PC-3 (cell line): ENCODE measurements around the gene HMX3. TPM values are rescaled to one million over a fixed set of nuclear protein-coding genes. Genes with fewer than 3 reads are reported as not detected.

Source experiments
- ATAC-seq: fragments of 200-7000 bp; cut with Tn5 transposase; 2 replicates; pipeline ENCODE4 v1.9.1; 2020; ENCODE audit warnings: mild to moderate bottlenecking, moderate library complexity
- BruUV-seq: library from RNA; stranded (reverse); fragments of 400-500 nt; replicated peaks from 2 replicates; lab custom pipeline; 2021; lab: Mats Ljungman, UMichigan
- CTCF ChIA-PET: fragments of 300-600 bp; sonication (Branson Sonifier 250); formaldehyde crosslinking; loops from one replicate; lab custom pipeline; 2022; ENCODE audit warnings: antibody characterized with exemption; lab: Charles Lee
- POLR2A ChIA-PET: fragments of 300-600 bp; sonication (Branson Sonifier 250); formaldehyde crosslinking; loops from one replicate; lab custom pipeline; 2022; ENCODE audit warnings: antibody characterized with exemption; ENCODE audit not compliant: unreplicated experiment; lab: Charles Lee
- DNase-seq: peaks from one replicate; pipeline ENCODE4 v3.0.0-alpha.2; 2015
- H2AFZ ChIP-seq: fragments of 300-600 bp; sonication (generic); 2 replicates; pipeline ENCODE4 v1.6.0; 2016; ENCODE audit warnings: antibody characterized with exemption, low read length
- H3F3A ChIP-seq: fragments of 300-600 bp; sonication (generic); one replicate; pipeline ENCODE4 v1.6.0; 2017; ENCODE audit warnings: antibody characterized with exemption, low read length, control low read depth, mild to moderate bottlenecking; ENCODE audit not compliant: unreplicated experiment
- H3K27ac ChIP-seq: fragments of 300-600 bp; sonication (generic); 2 replicates; pipeline ENCODE4 v1.5.1; 2016; ENCODE audit warnings: mild to moderate bottlenecking, low read length
- H3K27me3 ChIP-seq: fragments of 300-600 bp; sonication (generic); 2 replicates; pipeline ENCODE4 v1.6.1; 2016; ENCODE audit warnings: low read length, mixed read lengths
- H3K36me3 ChIP-seq: fragments of 300-600 bp; sonication (generic); 2 replicates; pipeline ENCODE4 v1.6.1; 2016; ENCODE audit warnings: low read depth, mixed run types, low read length, mixed read lengths
- H3K4me1 ChIP-seq: fragments of 300-600 bp; sonication (generic); 2 replicates; pipeline ENCODE4 v1.5.1; 2016; ENCODE audit warnings: low read length; ENCODE audit not compliant: insufficient read depth
- H3K4me2 ChIP-seq: fragments of 300-600 bp; sonication (generic); 2 replicates; pipeline ENCODE4 v1.6.0; 2016; ENCODE audit warnings: low read length
- H3K4me3 ChIP-seq: fragments of 300-600 bp; sonication (generic); 2 replicates; pipeline ENCODE4 v1.5.1; 2016; ENCODE audit warnings: mild to moderate bottlenecking, low read length, mixed read lengths
- H3K79me2 ChIP-seq: fragments of 300-600 bp; sonication (generic); 2 replicates; pipeline ENCODE4 v1.6.1; 2017; ENCODE audit warnings: low read length, mixed read lengths
- H3K9ac ChIP-seq: fragments of 300-600 bp; sonication (generic); 2 replicates; pipeline ENCODE4 v1.6.0; 2016; ENCODE audit warnings: mild to moderate bottlenecking, low read length
- H3K9me2 ChIP-seq: fragments of 300-600 bp; sonication (generic); replicated peaks from 2 replicates; pipeline ENCODE4 v1.6.1; 2016; ENCODE audit warnings: mixed run types, low read length, mixed read lengths
- H3K9me3 ChIP-seq: fragments of 300-600 bp; sonication (generic); 2 replicates; pipeline ENCODE4 v1.6.1; 2016; ENCODE audit warnings: low read length, mixed read lengths
- H4K20me1 ChIP-seq: fragments of 300-600 bp; sonication (generic); 2 replicates; pipeline ENCODE4 v1.6.1; 2016; ENCODE audit warnings: low read length, mixed read lengths
- EZH2 ChIP-seq: fragments of 300-600 bp; sonication (generic); IDR thresholded peaks from one replicate; pipeline ENCODE4 v1.6.1; 2017; ENCODE audit warnings: antibody characterized with exemption, mild to moderate bottlenecking, low read length; ENCODE audit not compliant: unreplicated experiment
- EZH2phosphoT487 ChIP-seq: fragments of 300-600 bp; sonication (generic); IDR thresholded peaks from 2 replicates; pipeline ENCODE4 v1.6.1; 2018; ENCODE audit warnings: mild to moderate bottlenecking, antibody characterized with exemption, low read length, borderline replicate concordance
- intact Hi-C: fragments of 100-400 bp; cut with micrococcal nuclease; formaldehyde crosslinking; loops from 2 replicates; pipeline ENCODE4 v1.9.0; 2023
- total RNA-seq: library from RNA; depleted of rRNA; stranded (reverse); fragments of >200 nt; gene quantifications from 2 replicates; pipeline ENCODE4 v1.2.3, GENCODE V29; 2014
- TF ChIP-seq, protein P1 (sequence below): fragments of 300-600 bp; sonication (generic); conservative IDR thresholded peaks from 2 replicates; pipeline ENCODE4 v1.5.1; 2017; ENCODE audit warnings: antibody characterized with exemption, low read depth, mild to moderate bottlenecking, low read length

Gene HMX3
- total RNA-seq, 1 experiment from 2014 or later = 0.51 TPM

GRCh38 chr10:123148414-123149161 is 12.8 kb downstream of the HMX3 start:
- Histone ChIP-seq H3K36me3 (no peaks in the 10 kb centered on the region), H2AFZ (no peak overlapping the region), H4K20me1 (no peaks in the 10 kb centered on the region), H3K4me3 (no peak overlapping the region), H3K9me3 (no peaks in the 10 kb centered on the region), H3K4me2 (no peak overlapping the region), H3K9ac (no peak overlapping the region), H3K79me2 (no peaks in the 10 kb centered on the region), H3K4me1 (peaks cover 9% of the 10 kb centered on the region; the same call in 1 of the 2 replicates), H3F3A (no peaks in the 10 kb centered on the region), H3K27ac (no peak overlapping the region), H3K27me3 (no peaks in the 10 kb centered on the region), H3K9me2 (no peaks in the 10 kb centered on the region)
- no peak for DNase-seq
- CTCF ChIA-PET = no interaction called here
- intact Hi-C loops = no loop called here
- no peak for TF ChIP-seq EZH2
- TF ChIP-seq, protein P1, sequence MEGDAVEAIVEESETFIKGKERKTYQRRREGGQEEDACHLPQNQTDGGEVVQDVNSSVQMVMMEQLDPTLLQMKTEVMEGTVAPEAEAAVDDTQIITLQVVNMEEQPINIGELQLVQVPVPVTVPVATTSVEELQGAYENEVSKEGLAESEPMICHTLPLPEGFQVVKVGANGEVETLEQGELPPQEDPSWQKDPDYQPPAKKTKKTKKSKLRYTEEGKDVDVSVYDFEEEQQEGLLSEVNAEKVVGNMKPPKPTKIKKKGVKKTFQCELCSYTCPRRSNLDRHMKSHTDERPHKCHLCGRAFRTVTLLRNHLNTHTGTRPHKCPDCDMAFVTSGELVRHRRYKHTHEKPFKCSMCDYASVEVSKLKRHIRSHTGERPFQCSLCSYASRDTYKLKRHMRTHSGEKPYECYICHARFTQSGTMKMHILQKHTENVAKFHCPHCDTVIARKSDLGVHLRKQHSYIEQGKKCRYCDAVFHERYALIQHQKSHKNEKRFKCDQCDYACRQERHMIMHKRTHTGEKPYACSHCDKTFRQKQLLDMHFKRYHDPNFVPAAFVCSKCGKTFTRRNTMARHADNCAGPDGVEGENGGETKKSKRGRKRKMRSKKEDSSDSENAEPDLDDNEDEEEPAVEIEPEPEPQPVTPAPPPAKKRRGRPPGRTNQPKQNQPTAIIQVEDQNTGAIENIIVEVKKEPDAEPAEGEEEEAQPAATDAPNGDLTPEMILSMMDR = no peak
- TF ChIP-seq EZH2phosphoT487 = no peak
- no peak for ATAC-seq
- no TSS peak for BruUV-seq
- POLR2A ChIA-PET = no interaction called here

DNA sequence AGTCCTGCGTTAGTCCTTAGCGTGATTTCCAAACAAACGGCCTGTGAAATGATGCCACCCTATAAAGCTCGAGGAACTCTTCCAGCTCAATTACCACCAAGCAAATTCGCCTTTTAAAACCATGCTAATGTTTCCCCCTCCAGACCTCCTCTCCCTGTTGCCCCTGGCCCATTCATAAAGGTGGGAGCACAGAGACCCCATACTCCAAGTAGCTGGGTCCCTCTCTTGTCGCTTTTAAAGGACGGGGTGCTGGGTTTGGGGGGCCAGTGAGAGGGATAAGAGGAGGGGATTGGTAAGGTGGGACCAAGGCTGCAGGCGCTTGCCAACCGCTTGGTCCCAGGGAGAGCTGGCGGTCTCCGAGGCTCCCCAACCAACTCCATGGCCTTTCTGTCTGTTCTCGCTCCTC is 13.4 kb downstream of the HMX3 start:
- H3K9ac ChIP-seq = no peak overlapping the region
- no peaks in the 10 kb centered on the region for H3K27me3 ChIP-seq
- no peaks in the 10 kb centered on the region for H4K20me1 ChIP-seq
- intact Hi-C loops = no loop called here
- no TSS peak for BruUV-seq
- TF ChIP-seq EZH2phosphoT487 (no peak), EZH2 (no peak)
- TF ChIP-seq, protein P1 = no peak
- ChIA-PET CTCF (no interaction called here), POLR2A (no interaction called here)
- no peaks in the 10 kb centered on the region for H3K9me2 ChIP-seq
- no peaks in the 10 kb centered on the region for H3F3A ChIP-seq
- H3K4me3 ChIP-seq = no peak overlapping the region
- DNase-seq (no peak), ATAC-seq (no peak)
- H2AFZ ChIP-seq = no peak overlapping the region
- peaks cover under 1% of the 10 kb centered on the region for H3K79me2 ChIP-seq
- H3K4me2 ChIP-seq = no peak overlapping the region
- no peak overlapping the region for H3K27ac ChIP-seq
- H3K36me3 ChIP-seq = no peaks in the 10 kb centered on the region
- H3K9me3 ChIP-seq = no peaks in the 10 kb centered on the region
- peaks cover 11% of the 10 kb centered on the region; the same call in 1 of the 2 replicates for H3K4me1 ChIP-seq
